Right renal pelvis (tissue), 4 donors: ENCODE results near the gene HS3ST5. TPM values are rescaled to one million over a fixed set of nuclear protein-coding genes. Genes with fewer than 3 reads are reported as not detected.
A peak's percentile ranks its signal among the peaks of the same experiment; 100 is the strongest.
"Not testable (repeated sequence)": the region's sequence is repeated elsewhere in the genome, so short reads cannot be mapped to it uniquely, and the experiment has no call there.

Source experiments
- DNase-seq, 4 donors: peaks; one replicate each; pipeline ENCODE4 v3.0.0-alpha.2; 2013; ENCODE audit warnings: low read depth in 4 of 4, low spot score in 3 of 4, missing footprints in 1 of 4
- polyA plus RNA-seq, 4 donors: library from polyadenylated mRNA; unstranded; fragments of 120-200 nt; gene quantifications; one replicate each; pipeline ENCODE4 v1.2.1, GENCODE V29; 2013; ENCODE audit not compliant: insufficient read length in 4 of 4

HS3ST5 gene
- polyA plus RNA-seq, 4 donors, result 0.79 to 1.4 (median 1.00) TPM

GRCh38 chr6:114342086-114342825 is 567 bp downstream of the HS3ST5 start:
- no peak for DNase-seq

DNA sequence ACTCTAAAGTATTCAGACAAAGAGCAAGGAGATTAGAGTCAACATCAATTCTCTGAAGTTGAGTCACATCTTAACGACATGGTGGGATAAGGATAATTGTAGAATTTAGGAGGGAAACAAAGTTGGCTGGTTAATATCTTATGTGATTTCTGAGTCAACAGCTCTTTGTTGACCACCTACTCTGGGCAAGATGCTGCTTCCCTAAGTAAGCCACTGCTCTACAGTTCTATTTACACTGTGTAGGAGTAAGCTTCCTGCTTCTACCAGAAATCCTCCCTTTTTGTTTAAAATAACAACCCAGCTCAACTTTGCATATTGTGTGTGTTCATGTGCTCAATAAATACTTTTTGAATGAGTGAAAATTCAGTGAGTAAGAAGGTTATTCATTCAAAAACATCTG is 3.1 kb downstream of the HS3ST5 start:
- no peak for DNase-seq

GRCh38 chr6:114334237-114334636 is 8.6 kb downstream of the HS3ST5 start:
- no peak for DNase-seq

GRCh38 chr6:114327074-114327473 is 15.7 kb downstream of the HS3ST5 start:
- DNase-seq, result no peak

GRCh38 chr6:114323784-114324183 is 19.0 kb downstream of the HS3ST5 start:
- no peak for DNase-seq

- no peak for DNase-seq
Measured at GRCh38 chr6:114319749-114320148, 23.1 kb downstream of the HS3ST5 start.

GRCh38 chr6:114315831-114316595 is 26.8 kb downstream of the HS3ST5 start:
- peak in 1 of 4 donors; percentile 20 for DNase-seq

DNA sequence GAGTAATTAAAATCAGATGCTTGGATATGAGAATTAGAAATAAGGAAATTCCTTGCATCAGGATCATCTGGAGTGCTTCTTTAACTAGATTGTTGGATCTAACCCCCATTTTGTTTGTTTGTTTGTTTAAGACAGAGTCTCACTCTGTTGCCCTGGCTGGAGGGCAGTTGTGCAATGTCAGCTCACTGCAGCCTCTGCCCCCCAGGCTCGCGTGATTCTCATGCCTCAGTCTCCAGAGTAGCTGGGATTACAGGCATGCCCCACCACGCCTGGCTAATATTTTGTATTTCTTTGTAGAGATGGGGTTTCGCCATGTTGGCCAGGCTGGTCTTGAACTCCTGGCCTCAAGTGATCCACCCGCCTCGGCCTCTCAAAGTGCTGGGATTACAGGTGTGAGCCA is 29.0 kb downstream of the HS3ST5 start:
- not testable (repeated sequence) for DNase-seq

DNA sequence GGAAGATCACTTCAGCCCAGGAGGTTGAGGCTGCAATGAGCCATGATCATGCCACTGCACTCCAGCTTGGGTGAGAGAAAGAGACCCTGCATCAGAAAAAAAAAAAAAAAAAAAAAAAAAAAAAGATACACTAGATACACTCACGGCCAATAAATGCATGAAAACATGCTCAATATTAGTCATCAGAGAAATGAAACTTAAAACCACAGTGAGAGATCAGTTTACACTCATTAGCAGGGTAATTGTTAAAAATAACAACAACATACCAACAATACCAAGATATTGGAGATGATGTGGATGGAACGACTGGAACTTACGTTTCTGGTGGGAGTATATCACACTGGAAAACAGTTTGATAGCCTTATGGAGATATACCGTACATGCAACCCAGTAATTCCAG is 29.9 kb downstream of the HS3ST5 start:
- DNase-seq, result no peak

- no peak for DNase-seq
Measured at GRCh38 chr6:114310053-114310452, 32.8 kb downstream of the HS3ST5 start.

DNA sequence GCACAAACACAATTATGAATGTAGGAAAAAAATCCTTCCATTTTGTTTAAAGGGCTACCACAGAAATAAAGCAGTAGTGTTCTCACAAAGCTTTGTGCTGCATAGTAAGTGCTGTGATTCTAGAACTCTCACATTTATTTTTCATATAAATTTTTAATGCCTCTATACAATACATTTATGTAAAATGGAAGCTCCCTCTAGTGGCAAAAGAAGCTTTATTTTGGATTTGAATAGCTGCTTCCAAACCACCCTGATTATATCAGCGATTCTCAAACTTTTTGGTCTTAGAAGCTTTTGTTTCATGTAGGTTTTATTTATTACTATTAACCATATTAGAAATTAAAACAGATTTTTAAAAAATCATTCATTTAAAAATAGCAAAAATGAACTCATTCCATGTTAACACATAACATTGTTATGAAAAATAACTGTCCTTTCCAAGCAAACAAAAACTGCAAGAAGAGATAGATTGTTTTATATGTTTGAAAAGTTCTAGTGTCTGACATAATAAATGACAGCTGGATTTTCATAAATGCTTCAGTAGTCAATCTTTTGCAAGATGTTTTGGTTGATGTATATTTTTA is 38.4 kb downstream of the HS3ST5 start:
- no peak for DNase-seq

DNA sequence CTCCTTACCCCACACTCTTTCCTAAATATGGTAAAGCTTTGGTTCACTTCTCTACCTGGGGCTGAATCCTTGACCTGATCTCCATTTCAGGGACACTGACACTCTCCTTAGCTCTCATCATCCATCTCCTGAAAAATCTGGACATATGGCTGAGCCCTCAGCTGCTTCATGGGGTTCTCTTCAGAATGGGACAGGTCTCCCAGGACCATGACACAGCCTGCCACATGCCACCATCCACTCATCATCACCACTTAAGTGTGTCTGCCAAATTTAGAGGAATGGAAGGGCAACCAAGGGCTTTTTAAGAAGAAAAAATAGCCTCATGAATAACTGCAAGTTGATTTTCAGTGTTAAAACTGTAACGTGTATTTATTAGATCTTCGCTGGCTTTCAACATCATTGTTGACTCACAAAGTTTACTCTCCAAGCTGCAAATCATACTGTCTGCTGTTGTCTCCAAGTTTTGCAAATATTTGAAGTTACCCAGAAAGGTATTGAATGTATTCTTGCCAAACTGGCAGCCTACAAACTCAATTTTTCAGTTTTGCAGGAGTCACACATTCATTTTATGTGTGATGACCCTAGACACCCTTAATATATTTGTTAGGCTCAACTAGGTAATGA is 41.1 kb downstream of the HS3ST5 start:
- DNase-seq, result no peak

DNA sequence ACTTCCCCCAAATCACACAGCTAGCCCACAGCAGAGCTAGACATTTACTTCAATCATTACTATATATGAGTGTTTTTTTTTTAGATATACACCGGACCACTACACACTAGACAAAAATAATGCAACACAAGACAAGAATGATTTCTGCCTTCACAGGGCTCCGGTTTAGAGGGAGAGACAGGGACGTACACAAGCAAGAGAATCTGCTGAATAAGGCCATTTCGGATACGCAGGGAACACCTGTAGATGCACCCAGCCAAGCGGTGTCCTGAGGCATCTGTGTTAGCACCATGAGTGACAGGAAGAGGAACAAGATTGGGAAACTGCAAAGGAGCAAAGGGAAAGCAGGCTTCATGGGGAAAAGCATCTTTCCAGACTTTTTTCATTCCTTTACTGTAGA is 45.7 kb downstream of the HS3ST5 start:
- no peak for DNase-seq

DNA sequence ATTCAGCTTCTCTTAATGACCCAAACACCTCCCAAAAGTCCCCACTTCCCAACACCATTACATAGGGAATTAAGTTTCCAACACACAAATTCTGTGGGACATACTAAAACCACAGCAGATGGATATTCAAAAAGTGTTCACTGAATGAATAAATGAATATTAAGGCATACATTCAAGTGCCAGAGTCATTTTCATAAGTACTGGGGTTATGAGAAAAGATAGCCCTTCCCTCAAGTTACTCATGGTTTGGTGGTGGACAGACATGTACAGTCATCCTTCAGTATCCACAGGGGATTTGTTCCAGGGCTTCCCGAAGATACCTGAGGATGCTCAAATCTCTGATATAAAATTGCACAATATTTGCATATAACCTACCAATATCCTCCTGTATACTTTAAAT is 50.4 kb downstream of the HS3ST5 start:
- DNase-seq, result no peak

- DNase-seq, result no peak
Measured at GRCh38 chr6:114291428-114291827, 51.4 kb downstream of the HS3ST5 start.

- no peak for DNase-seq
Measured at GRCh38 chr6:114290864-114291263, 52.0 kb downstream of the HS3ST5 start.

DNA sequence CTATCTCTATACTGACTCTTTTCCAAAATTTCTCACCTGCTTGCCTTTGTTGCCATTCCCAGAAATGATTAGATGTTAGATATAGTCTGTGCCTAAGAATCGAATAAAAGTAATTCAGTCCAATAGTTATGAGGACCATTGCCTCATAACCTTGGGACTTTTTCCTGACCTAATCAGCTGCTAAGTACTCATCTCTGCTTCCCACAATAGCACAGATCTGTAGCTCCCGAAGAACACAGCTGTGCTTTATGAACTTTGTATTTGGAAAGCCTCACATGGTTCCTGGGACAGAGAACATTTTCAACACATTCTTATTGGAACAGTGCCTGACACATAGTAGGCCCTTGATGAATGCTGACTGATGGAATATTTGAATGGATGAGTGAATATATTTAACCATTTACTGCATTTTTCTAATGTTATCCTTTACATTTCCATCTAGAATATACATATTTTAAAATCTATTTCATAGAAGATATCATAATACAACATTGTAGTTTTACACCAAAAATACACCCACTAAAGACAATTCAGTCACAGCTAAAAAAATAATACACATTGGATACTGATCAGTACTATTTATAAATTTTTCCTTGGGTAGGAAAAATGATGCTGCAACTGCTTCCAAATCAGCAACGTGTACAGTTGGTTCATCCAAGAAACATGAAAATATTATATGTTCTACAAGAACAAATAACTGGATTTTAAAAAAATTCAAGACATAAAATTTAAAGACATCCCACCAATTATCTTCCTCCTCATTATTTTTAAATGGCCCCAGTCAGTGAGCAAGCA is 53.9 kb downstream of the HS3ST5 start:
- no peak for DNase-seq

DNA sequence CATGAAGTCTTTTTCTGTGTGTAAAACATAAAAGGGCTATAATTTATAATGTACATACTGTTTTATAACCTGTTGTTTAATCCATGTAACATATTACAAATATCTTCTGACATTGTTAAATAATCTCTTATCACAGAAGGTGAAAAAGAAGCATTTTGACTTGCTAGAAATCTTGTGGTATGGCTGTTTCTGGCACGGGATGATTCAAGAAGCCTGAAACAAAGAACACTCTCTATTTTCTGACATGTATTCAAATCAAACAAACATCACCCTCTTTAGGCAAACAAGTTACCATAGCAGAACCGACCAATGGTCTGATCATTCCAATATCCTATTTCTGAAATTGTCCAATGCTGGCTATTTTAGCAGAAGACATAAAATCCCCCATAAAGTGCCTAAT is 55.4 kb downstream of the HS3ST5 start:
- no peak for DNase-seq

- no peak for DNase-seq
Measured at GRCh38 chr6:114286211-114286610, 56.6 kb downstream of the HS3ST5 start.

- no peak for DNase-seq
Measured at GRCh38 chr6:114284281-114284680, 58.5 kb downstream of the HS3ST5 start.

- no peak for DNase-seq
Measured at GRCh38 chr6:114282292-114282691, 60.5 kb downstream of the HS3ST5 start.
